Measurements from ENCODE around the gene PARVB.

DNA sequence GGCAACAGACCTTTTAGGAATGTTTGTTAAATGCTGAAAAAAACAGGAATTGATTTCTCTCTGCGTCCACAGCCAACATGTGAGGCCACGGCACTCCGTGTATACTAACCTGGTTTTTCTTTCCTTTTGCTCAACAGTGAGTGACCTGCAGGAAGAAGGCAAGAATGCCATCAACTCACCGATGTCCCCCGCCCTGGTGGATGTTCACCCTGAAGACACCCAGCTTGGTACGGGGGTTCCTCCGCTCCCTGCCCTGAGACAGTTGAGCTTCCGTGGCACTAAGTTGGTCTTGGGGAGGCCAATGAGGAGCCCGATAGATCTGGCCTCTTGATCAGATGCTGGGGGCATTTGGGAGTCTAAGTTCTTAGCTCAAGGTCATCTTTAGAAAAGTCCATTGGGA, 69.7 kb downstream of the PARVB start:
- TF ChIP-seq POLR2A (IDR thresholded peaks at IDR 0.05) (no peak), EP300 (IDR thresholded peaks at IDR 0.05) (no peak)
